ENCODE results near the gene MRPL50.
A peak's percentile ranks its signal among the peaks of the same experiment; 100 is the strongest.
"Not testable (repeated sequence)": the region's sequence is repeated elsewhere in the genome, so short reads cannot be mapped to it uniquely, and the experiment has no call there.

The MRPL50 gene

DNA sequence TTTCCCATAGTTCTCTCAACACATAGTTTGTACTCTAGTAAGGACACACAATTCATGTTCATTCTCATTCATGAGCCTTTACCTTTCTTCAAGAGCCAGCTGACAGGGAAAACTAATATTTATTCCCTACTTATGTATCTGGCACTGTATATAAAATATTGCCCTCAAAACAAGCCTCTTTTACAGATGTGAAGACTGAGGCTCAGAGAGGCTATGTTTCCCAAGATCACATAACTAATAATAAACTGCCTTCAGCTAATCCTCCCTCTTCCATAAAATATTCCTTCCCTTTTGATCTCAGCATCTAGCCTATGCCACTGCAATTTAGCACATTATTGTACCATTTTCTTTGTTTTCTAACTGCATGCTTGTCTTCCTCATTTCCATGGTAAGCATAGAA lies 19.0 kb upstream of the MRPL50 start:
- no peak for DNase-seq

DNA sequence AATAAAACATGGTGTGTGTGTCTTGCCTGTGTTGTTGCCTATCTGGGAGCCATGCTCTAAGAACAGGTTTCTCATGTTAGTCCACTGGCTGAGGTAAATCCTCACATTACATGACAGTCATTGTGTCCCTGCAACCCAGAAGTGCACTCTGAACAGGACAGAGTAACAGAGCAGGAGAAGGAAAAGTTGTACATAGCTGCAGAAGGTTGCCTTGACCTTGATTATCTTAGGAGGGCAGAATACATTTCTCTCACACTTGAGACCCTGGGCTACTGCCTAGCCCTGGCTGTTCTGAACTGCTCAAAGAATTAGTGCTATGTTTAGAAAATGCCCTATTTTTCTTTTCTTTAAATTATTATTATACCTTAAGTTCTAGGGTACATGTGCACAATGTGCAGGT lies 17.2 kb upstream of the MRPL50 start:
- no peak for DNase-seq

DNA sequence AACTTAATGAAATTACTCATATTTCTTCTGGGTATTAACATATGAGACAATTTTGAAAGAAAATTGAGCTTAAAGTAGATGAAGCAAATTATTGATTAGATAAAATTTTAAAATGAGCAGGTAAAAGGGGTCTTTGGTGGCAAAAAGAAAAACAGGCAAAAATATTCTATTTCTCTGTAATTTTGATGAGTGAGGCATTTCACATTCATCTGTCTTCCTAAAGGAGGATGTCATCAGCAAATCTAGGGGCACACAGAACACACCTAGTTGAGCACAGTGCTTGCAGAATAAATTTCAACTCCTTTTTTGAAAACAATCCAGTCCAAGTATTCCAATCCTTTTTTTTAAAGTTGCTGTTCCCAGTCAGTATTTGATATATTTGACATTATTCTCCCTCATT lies 16.4 kb upstream of the MRPL50 start:
- DNase-seq, result no peak

DNA sequence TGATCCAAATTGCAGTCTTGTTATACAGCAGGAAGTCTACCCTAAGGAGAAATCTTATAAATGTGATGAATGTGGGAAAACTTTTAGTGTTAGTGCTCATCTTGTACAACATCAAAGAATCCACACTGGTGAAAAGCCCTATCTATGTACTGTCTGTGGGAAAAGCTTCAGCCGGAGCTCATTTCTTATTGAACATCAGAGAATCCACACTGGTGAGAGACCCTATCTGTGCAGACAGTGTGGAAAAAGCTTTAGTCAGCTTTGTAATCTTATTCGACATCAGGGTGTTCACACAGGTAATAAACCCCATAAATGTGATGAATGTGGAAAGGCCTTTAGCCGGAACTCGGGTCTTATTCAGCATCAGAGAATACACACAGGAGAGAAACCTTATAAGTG lies 10.7 kb upstream of the MRPL50 start:
- peak; percentile 7 for DNase-seq

DNA sequence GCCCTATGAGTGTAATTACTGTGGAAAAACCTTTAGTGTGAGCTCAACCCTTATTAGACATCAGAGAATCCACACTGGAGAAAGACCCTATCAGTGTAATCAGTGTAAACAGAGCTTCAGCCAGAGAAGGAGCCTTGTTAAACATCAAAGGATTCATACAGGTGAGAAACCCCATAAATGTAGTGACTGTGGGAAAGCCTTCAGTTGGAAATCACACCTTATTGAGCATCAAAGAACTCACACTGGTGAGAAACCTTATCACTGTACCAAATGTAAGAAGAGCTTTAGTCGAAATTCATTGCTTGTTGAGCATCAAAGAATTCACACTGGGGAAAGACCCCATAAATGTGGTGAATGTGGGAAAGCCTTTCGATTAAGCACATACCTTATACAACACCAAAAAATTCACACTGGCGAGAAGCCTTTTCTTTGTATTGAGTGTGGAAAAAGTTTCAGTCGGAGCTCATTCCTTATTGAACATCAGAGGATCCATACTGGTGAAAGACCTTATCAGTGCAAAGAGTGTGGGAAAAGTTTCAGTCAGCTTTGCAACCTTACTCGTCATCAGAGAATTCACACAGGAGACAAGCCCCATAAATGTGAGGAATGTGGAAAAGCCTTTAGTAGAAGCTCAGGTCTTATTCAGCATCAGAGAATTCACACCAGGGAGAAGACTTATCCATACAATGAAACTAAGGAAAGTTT lies 10.1 kb upstream of the MRPL50 start:
- DNase-seq, result no peak

DNA sequence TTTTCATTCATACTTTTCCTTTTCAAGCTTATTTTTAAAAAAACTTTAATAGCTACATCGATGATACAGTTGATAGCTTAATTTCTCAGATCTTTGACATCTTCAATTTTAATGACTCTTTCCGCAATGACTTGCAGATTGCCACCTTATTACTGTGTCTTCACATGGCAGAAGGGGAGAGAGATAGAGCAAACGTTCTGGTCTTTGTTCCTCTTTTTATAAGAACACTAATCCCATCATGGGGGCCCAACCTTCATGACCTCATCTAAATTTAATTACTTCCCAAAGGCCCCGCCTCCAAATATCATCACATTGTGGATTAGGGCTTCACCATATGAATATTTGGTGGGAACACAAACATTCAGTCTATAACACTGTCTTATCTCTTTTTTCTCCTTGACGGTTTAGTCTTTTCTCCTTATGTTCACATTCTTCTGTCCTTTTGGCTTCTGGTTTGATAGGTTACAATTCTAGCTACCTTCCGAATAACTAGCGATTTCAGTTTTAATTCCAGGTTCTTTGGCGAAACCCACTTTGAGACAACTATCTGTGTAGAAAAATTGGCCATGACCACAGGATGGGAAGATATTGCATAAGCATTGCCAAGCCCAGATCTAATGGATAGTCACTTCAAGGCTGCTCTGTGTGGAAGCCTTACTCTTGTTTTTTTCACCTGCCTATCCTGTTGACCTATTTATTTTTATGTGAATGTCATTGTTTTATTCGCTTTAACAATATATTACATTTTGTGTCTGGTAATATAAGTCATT lies 5.3 kb upstream of the MRPL50 start:
- no peak for DNase-seq

DNA sequence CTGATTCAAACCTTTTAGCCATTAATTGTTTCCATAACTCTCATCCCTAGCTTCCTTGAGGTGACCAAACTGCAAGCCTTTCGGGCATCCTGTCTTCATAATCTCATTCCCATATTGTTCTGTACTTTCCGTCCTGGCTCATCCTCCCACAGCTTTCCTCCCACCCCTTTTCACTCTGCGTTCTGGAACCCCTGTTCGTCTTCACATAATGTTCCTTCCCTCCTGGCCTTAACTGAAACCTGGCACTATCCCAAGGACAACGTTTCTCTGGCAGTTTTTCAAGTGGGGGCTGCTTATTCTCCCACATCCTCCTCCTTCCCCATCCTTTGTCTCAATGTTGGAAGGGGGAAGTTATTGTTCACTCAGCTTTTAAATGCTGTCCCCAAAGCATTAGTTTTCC lies 1.7 kb upstream of the MRPL50 start:
- no peak for DNase-seq

DNA sequence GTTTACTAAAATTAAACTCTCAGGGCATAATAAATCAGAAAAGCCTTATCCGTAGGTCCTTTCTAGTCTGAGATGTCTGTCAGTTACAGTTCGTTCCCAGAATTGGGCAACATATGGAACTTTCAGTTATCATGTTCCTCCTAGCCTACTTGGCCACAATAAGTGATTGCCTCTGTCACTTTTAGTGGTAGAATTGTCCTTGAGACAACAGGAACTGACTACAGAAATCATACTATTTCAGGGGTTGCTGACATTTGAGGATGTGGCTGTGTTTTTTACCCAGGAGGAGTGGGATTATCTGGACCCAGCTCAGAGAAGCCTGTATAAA lies 1.2 kb upstream of the MRPL50 start:
- DNase-seq, result no peak

DNA sequence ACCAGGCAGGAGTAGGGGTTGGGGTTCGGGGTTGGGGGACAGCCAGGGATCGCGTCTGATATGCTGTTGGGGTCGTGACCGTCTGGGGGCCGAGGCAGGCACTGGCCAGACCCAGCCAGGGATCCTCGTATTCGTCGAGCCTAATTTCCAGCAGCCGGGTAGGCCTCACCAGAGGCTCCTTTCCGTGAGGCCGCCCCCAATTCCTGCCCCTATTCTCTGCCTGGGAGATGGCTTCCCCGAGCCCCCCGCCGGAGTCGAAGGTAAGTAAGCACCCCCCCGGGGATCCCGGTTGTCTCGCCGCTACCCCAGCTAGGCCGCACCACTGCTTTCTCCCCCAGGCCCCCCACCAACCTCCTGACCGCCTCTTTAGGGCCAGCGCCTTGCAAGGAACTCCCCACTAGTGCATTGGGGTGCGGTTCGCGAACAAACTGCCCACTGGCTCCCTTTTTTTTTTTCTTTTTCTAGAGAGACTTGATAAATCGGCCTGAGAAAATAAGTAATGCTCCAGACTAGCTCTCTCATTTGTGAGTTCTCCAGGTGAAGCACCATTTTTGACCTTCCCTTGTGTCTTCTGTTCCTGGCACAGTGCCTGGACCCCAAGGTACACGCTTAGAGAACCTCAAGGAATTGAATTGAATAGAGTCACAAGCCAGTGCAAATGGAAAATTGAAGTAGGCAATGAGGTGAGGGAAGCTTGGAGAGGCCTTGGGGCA lies 668 bp upstream of the MRPL50 start:
- peak; percentile 35 for DNase-seq

DNA sequence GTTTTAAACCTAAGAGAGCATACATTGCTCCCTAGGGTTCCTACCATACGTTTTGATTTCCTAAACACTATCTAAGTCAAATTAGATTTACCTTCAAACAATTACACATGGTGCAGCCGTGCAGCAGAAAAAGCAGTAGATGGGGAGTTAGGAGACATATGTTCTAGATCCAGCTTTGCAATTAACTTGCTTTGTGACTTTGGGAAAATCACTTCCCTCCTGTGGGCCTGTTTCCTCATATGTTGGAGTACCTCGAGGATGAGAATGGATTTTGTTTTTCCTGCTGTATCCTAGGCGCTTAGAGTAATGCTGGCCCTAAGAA lies 711 bp downstream of the MRPL50 start:
- DNase-seq, result peak; percentile 61

DNA sequence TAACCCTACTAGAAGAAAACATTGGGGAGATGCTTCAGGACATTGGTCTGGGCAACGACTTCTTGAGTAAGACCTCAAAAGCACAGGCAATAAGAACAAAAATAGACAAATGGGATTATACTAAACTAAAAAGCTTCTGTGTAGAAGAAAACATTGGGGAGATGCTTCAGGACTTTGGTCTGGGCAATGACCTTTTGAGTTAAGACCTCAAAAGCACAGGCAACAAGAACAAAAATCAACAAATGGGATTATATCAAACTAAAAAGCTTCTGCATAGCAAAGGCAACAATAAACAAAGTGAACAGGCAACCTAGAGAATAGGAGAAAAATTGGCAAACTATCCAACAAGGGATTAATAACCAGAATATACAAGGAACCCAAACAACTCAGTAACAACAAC lies 3.7 kb downstream of the MRPL50 start:
- DNase-seq, result no peak

DNA sequence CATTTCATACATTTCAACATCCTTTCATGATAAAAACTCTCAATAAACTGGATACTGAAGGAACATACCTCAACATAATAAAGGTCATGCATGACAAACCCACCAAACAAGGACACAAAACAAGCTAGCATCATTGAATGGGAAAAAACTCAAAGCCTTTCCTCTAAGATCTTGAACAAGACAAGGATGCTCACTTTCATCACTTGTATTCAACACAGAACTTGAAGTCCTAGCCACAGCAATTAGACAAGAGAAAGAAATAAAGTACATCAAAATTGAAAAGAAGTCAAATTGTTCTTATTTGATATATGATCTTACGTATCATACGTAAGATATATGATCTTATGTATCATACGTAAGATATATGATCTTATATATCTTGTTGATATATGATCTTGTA lies 5.3 kb downstream of the MRPL50 start:
- DNase-seq, result no peak

DNA sequence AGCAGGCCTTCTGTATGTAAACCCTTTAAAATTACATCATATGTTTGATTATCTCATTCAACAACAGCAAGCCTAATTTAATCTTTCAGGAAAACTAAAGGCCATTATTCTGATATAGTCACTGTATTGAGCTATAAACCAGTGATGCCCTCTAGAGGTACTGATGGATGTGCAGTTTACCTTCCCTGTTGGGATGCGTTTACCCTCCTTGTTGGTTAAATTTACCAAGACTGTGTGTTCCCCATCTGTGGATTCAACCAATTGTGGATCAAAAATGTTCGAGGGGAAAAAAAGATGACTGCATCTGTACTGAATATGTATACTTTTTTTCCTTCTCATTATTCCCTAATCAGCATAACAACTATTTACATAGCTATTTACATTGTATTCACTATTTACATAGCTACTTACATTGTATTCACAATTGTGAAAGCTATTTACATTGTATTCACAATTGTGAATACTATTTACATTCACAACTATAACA lies 9.9 kb downstream of the MRPL50 start:
- peak; percentile 75 for DNase-seq

DNA sequence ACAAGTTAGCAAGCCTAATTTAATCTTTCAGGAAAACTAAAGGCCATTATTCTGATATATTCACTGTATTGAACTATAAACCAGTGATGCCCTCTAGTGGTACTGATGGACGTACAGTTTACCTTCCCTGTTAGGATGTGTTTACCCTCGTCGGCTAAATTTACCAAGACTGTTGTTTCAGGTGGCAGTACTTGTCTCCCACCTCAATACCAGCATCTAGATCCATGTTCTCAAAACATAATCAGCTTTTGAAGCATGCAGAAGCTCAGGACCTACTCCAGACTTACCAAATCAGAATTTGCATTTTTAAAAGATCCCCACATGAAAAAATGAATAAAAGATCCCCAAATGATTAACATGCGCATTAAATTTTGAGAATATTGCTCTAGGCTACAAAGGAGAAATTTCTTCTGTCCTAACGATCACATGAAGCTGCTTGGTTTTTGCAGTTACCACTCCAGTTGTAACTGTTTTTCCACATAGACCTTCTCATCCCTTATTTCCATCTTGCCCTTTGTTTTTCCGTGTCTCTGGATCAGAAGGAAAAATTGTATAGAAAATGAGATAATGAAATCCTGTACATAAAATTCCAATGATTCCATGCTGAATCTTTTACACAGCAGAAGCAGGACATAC lies 10.4 kb downstream of the MRPL50 start:
- peak; percentile 83 for DNase-seq

DNA sequence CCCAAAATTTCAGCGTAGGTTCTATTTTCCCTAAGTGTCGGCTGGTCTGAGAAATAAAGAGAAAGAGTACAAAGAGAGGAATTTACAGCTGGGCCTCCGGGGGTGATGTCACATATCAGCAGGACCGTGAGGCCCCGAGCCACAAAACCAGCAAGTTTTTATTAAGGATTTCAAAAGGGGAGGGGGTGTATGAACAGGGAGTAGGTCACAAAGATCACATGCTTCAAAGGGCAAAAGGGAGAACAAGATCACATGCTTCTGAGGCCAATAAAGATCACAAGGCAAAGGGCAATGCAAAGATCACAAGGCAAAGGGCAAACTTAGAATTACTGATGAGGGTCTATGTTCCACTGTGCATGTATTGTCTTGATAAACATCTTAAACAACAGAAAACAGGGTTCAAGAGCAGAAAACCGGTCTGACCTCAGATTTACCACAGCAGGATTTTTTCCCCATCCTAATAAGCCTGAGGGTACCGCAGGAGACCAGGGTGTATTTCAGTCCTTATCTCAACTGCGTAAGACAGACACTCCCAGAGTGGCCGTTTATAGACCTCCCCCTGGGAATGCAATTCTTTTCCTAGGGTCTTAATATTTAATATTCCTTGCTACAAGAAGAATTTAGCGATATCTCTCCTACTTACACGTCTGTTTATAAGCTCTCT lies 13.4 kb downstream of the MRPL50 start, which contains the start of gene BAAT:
TSS of gene BAAT (minus strand) at position 134 of the 664 bp plus-strand sequence. CDS start 13,602 bp downstream, outside the sequence.
- DNase-seq, result not testable (repeated sequence)

DNA sequence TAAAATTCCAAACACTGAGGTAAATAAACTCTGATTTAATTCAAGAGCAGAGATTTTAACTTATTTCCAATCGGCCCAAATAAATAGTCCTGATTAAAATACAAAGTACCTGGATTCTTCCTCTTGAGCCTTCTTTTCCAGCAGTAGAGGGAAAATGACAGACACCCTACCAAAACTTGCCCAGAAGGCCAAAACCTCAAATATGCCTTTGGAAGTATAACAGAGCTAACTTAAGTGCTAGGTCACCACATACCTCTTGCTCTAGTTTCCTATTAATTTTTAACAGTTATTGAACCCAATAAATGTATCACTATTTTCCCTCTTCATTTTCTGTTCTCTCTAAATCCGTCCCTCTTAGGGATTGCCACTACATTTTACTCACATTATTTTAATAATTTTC lies 15.1 kb downstream of the MRPL50 start:
- no peak for DNase-seq

DNA sequence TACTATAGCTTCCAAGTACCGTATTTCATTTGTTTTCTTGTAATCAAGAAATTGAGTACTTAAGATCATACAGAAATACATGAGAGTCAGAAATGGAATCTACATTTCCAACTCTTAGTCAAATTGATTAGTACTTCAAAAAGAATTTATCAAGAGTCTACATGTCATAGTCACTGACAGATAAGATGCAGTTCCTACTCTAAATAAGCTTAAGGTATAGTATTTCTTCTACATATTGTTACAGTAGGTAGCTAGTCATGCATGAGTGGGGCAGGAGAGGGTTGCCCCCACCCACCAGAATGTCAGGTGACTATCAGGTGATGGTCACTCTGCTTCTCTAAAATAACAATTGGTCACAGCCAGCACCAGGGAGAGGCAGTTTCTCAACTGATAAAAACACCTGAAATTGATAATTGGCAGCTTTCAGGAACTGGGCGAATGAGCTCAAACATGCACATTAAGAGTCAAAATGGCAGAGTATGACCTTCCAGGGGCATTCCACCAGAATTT lies 16.5 kb downstream of the MRPL50 start:
- no peak for DNase-seq

DNA sequence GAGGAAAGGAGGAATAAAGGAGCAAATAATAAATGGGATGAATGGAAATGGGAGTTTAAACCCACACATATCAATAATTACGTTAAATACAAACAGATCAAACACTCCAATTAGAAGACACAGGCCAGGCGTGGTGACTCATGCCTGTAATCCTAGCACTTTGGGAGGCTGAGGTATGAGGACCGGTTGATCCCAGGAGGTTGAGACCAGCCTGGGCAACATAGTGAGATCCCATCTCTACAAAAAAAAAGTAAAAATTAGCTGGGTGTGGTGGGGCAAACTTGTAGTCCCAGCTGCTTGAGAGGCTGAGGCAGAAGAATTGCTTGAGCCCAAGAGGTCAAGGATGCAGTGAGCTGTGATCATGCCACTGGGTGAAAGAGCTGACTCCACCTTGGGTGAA lies 17.3 kb downstream of the MRPL50 start:
- DNase-seq, result no peak

DNA sequence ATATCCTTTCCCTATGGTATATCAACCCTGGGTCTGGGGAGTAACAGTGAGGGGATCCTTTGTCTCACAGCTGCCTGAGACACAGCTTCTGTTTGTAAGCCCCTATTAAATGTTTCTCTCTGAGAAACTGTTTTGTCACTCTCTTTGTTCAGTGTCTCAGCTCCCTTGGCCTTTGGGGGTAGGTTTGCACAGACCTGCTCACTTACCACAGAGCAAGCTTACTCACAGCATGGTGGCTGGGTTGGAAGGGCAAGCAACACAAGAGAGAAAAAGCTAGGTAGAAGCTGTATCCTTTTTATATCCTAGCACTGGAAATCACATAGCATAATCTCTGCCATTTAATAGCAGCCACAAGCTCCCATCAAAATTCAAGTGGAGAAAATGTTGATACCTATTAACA lies 18.1 kb downstream of the MRPL50 start:
- no peak for DNase-seq

DNA sequence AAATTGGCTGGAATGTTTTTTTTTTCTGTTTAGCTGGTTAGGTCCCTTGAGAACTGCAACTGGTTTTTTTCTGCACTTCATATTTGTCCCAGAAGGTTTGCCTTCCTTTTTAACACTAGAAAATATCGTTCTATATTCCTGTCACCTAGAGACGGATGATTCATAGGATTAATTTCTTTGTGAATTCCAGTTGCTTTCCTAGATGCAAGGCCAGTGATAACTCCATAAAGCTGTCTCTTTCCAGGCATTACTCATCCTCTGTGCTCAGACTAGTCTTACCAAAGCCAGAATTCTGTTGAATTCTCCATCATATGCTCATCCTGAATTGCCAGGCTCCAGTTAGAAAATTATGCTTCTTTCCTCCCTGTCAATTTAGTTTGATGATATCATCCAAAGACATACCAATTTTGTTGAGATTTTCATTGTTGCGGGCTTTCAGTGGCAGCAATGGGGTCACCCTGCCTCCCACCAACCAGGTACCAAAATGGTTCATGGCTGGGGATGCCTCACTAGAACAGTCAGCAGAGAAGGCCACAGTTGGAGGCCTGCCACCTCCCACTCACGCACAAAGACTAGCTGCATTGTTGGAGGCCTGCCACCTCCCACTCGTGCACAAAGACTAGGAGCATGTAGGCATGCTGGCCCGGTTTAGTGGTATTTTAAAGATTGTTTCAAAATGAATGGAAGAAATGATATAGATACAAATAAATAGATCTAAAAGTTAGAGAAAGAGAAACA lies 22.1 kb downstream of the MRPL50 start:
- DNase-seq, result no peak

DNA sequence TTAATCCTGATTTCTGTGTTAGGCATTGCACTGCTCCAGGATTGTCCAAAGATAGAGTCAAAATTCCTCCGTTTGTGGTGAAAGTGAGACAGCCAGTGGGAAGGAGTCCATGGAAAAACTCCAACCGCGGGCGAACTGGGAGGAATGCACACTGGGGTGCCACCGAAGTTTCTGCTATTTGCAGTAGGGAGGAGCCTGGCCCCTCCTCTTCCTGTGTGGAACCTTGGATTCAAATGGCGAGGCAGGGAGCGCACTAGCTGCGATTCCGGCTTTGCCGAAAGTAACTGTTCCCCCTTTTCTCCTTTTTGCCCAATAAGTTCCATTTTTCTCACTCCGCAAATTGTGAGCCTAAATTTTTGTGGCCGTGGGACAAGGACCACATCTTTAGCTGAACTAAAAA lies 22.9 kb downstream of the MRPL50 start:
- no peak for DNase-seq

All from DMS53 (cell line).